MM.1S (cell line): ENCODE measurements around the gene MZT2B.
"Not testable (repeated sequence)": the region's sequence is repeated elsewhere in the genome, so short reads cannot be mapped to it uniquely, and the experiment has no call there.

Experiments used
- EZH2 ChIP-seq: fragments of 300-600 bp; sonication (generic); optimal IDR thresholded peaks from 2 replicates; pipeline ENCODE3; 2017; ENCODE audit warnings: low read depth, mild to moderate bottlenecking, antibody characterized with exemption, low read length, mixed read lengths
- TF ChIP-seq, protein P1 (sequence below): fragments of 300-600 bp; sonication (generic); IDR thresholded peaks from 2 replicates; pipeline ENCODE4 v1.5.1; 2016; ENCODE audit warnings: antibody characterized with exemption, low read length, mixed read lengths

GRCh38 chr2:130239581-130239980, 57.5 kb downstream of the MZT2B start:
- TF ChIP-seq, protein P1, sequence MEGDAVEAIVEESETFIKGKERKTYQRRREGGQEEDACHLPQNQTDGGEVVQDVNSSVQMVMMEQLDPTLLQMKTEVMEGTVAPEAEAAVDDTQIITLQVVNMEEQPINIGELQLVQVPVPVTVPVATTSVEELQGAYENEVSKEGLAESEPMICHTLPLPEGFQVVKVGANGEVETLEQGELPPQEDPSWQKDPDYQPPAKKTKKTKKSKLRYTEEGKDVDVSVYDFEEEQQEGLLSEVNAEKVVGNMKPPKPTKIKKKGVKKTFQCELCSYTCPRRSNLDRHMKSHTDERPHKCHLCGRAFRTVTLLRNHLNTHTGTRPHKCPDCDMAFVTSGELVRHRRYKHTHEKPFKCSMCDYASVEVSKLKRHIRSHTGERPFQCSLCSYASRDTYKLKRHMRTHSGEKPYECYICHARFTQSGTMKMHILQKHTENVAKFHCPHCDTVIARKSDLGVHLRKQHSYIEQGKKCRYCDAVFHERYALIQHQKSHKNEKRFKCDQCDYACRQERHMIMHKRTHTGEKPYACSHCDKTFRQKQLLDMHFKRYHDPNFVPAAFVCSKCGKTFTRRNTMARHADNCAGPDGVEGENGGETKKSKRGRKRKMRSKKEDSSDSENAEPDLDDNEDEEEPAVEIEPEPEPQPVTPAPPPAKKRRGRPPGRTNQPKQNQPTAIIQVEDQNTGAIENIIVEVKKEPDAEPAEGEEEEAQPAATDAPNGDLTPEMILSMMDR, result not testable (repeated sequence)
- not testable (repeated sequence) for TF ChIP-seq EZH2
